Measurements from ENCODE around the gene CTNND2. TPM values are rescaled to one million over a fixed set of nuclear protein-coding genes. Genes with fewer than 3 reads are reported as not detected.

CTNND2 gene
- total RNA-seq, 6 donors from 2014 or later, result 1.1 to 12.4 (median 3.2) TPM

GRCh38 chr5:11230890-11231289, 673.4 kb downstream of the CTNND2 start:
- no peaks in the 10 kb centered on the region for H3K27me3 ChIP-seq
- no peaks in the 10 kb centered on the region for H3K4me1 ChIP-seq
- no peak overlapping the region for H3K4me3 ChIP-seq
- DNase-seq (no peak), ATAC-seq (ENCODE audit: low FRiP score in 2 of 2) (no peak)
- H3K27ac ChIP-seq, result no peak overlapping the region
- 90 to 94% methylated on average over 3 of the region's 3 CpGs for WGBS, 2 donors
- H3K36me3 ChIP-seq, result no peaks in the 10 kb centered on the region
- TF ChIP-seq POLR2AphosphoS5 (IDR thresholded peaks at IDR 0.05) (no peak), POLR2A (IDR thresholded peaks at IDR 0.05) (no peak), CTCF (IDR thresholded peaks at IDR 0.05) (no peak), EP300 (IDR thresholded peaks at IDR 0.05) (no peak)
- H3K9me3 ChIP-seq, result no peaks in the 10 kb centered on the region

- Histone ChIP-seq H3K4me1 (no peaks in the 10 kb centered on the region), H3K36me3 (no peaks in the 10 kb centered on the region), H3K27ac (no peak overlapping the region), H3K4me3 (no peak overlapping the region), H3K27me3 (no peaks in the 10 kb centered on the region), H3K9me3 (no peaks in the 10 kb centered on the region)
- DNase-seq (no peak), ATAC-seq (ENCODE audit: low FRiP score in 2 of 2) (no peak)
- 69 to 70% methylated on average over 3 of the region's 3 CpGs for WGBS, 2 donors
- TF ChIP-seq EP300 (IDR thresholded peaks at IDR 0.05), result no peak
- TF ChIP-seq POLR2AphosphoS5 (IDR thresholded peaks at IDR 0.05), result no peak
- TF ChIP-seq POLR2A (IDR thresholded peaks at IDR 0.05), result no peak
- no peak for TF ChIP-seq CTCF (IDR thresholded peaks at IDR 0.05)
Measured at GRCh38 chr5:11227064-11227463, 677.2 kb downstream of the CTNND2 start.

GRCh38 chr5:11224436-11225187, 679.6 kb downstream of the CTNND2 start:
- H3K4me1 ChIP-seq, result no peaks in the 10 kb centered on the region
- DNase-seq (no peak), ATAC-seq (ENCODE audit: low FRiP score in 2 of 2) (no peak)
- H3K9me3 ChIP-seq, result no peaks in the 10 kb centered on the region
- no peak for TF ChIP-seq CTCF (IDR thresholded peaks at IDR 0.05)
- no peak for TF ChIP-seq EP300 (IDR thresholded peaks at IDR 0.05)
- no peak for TF ChIP-seq POLR2AphosphoS5 (IDR thresholded peaks at IDR 0.05)
- no peak for TF ChIP-seq POLR2A (IDR thresholded peaks at IDR 0.05)
- no peaks in the 10 kb centered on the region for H3K27me3 ChIP-seq
- no peak overlapping the region for H3K4me3 ChIP-seq
- no peak overlapping the region for H3K27ac ChIP-seq
- no peaks in the 10 kb centered on the region for H3K36me3 ChIP-seq
- 41 to 71% methylated on average over 1 of the region's 1 CpG for WGBS, 2 donors

GRCh38 chr5:11222169-11222568, 682.1 kb downstream of the CTNND2 start:
- H3K36me3 ChIP-seq, result no peaks in the 10 kb centered on the region
- H3K4me1 ChIP-seq, result no peaks in the 10 kb centered on the region
- H3K4me3 ChIP-seq, result no peak overlapping the region
- no peak for DNase-seq
- no peak for ATAC-seq (ENCODE audit: low FRiP score in 2 of 2)
- no peaks in the 10 kb centered on the region for H3K9me3 ChIP-seq
- 85 to 91% methylated on average over 5 of the region's 5 CpGs for WGBS, 2 donors
- no peak for TF ChIP-seq POLR2AphosphoS5 (IDR thresholded peaks at IDR 0.05)
- TF ChIP-seq POLR2A (IDR thresholded peaks at IDR 0.05), result no peak
- TF ChIP-seq CTCF (IDR thresholded peaks at IDR 0.05), result no peak
- H3K27ac ChIP-seq, result no peak overlapping the region
- no peaks in the 10 kb centered on the region for H3K27me3 ChIP-seq
